ENCODE measurements around the gene OR6Q1. TPM values are rescaled to one million over a fixed set of nuclear protein-coding genes. Genes with fewer than 3 reads are reported as not detected.

The OR6Q1 gene
- total RNA-seq, 1 experiment from 2014 or later: not detected

DNA sequence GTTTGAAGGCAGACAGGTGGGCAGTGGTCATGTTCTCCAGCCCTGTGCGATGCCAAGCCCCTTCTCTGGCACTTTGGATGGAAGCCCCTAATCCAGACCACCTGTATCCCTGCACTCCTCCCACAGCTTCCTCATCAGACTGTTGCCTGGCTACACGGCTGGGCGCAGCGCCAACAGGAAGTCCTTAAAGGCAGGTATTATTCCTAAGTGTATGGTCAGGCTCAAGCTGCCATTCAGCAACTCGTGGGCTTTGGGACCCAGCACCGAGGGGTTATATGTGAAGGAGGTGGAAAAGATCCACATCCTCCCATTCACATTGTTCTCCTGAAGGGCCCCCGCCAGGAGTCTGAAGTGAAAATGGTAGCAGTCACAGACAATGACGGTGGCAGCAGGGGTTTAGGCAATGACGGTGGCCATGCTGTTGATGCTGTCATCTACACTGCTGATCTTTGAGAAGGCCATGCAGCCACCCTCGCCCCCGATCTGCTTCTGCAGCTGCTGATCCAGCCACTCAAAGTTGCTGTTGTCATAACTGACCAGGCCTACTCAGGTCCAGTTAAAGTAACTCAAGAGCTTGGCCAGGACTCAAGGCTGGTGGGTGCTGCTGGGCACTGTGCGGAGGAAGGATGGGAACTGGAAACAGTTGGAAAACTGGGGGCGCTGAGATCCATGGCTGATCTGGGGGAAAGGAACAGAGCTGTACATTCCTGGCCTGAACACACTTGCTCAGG, 27.7 kb downstream of the OR6Q1 start:
- peak; percentile 30 for DNase-seq (ENCODE audit: low read depth)

GRCh38 chr11:58059007-58059350, 28.2 kb downstream of the OR6Q1 start:
- DNase-seq (ENCODE audit: low read depth): peak; percentile 79

- no peak for DNase-seq (ENCODE audit: low read depth)
These were observed 29.8 kb downstream of the OR6Q1 start for GRCh38 chr11:58060535-58060934.

DNA sequence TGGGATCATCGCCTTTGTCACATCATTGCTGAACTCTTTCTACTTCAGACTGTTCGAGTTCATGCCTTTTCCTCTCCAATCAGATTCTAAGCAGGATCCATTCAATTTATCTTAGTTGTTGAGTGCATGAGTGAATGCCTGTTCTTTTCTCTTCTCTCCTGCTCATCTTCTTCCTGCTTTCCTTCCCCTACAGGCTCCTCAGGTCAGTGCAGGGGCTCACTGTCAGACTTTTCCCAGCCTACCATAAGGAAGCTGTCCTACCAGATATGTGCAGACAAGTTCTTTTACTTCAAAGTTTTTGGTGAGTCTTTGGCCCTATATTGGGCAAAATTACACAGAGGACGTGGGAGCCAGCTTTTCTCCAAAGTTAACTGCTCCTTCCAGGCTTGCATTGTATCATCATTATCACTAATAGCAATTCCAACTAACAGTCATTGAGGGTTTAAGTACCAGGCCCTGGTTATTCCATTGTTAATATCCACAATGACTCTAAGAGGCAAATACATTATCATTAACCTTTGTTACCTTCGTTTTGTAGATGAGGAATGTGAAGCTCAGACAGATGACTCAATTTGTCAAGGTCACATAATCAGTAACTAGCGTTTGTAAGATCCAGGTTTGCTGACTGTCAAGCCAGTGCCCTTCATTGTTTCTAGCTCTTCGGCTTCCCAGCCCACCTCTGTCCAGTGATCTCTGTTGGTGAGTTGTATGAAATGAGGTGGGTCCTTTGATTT, 30.4 kb downstream of the OR6Q1 start:
- DNase-seq (ENCODE audit: low read depth): no peak

DNA sequence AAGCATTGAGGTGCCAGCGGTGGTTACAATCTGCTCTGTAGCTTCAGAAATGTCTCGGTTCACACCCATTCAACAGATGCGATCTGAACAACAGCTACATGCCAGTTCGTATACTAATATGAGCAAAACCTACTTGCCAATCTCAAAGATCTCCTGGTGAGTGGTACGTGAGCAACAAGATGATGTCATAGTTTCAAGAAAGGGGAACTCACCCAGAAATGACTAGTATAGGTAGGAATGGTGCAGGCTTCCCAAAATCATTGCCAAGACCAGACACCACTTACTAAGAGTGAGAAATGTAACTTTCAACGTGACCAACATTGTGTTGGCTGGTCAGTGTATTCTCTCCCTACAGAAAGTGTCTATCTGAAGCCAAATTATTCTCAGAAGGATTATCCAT, 31.1 kb downstream of the OR6Q1 start:
- peak; percentile 55 for DNase-seq (ENCODE audit: low read depth)

GRCh38 chr11:58067685-58068084, 36.9 kb downstream of the OR6Q1 start:
- DNase-seq (ENCODE audit: low read depth): no peak

GRCh38 chr11:58068655-58069054, 37.9 kb downstream of the OR6Q1 start:
- no peak for DNase-seq (ENCODE audit: low read depth)

DNA sequence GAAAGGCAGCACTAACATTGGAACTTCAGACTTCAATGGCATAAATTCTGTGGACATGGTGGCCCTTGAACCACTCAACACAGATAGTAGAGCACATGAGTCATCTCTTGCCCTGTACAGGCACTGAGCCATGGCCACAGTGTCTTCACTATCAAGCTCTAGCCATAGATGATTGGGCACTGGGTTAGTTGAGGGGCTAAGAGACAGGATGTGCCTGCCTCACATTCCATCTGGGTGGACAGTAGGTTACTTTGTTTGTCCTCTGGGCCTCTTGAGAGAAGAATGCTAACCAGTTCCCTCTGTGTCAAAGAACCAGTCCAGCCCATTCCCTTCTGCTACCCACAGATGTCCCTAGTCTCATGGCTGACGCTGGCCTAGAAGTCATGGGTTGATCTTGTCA, 39.8 kb downstream of the OR6Q1 start:
- DNase-seq (ENCODE audit: low read depth): no peak

GRCh38 chr11:58075781-58076180, 45.0 kb downstream of the OR6Q1 start:
- no peak for DNase-seq (ENCODE audit: low read depth)

Other genes starting within 250 kb of the OR6Q1 start
- not detected in 2 replicates for gene OR9Q1, start 7.1 kb upstream of the OR6Q1 start, total RNA-seq (2014; rRNA removed; shearing (Covaris generic))
- not detected in 2 replicates for gene OR9I1, start 94.6 kb downstream of the OR6Q1 start, total RNA-seq (2014; rRNA removed; shearing (Covaris generic))
- not detected in 2 replicates for gene OR9Q2, start 158.1 kb downstream of the OR6Q1 start, total RNA-seq (2014; rRNA removed; shearing (Covaris generic))
- not detected in 2 replicates for gene OR1S2, start 173.2 kb downstream of the OR6Q1 start, total RNA-seq (2014; rRNA removed; shearing (Covaris generic))
- gene OR1S1, start 181.8 kb downstream of the OR6Q1 start, total RNA-seq (2014; rRNA removed; shearing (Covaris generic)): not detected in 2 replicates
- not detected in 2 replicates for gene OR10Q1, start 198.0 kb downstream of the OR6Q1 start, total RNA-seq (2014; rRNA removed; shearing (Covaris generic))
- not detected in 2 replicates for gene OR10W1, start 237.3 kb downstream of the OR6Q1 start, total RNA-seq (2014; rRNA removed; shearing (Covaris generic))